Measurements from ENCODE around the gene ZBTB4. TPM values are rescaled to one million over a fixed set of nuclear protein-coding genes. Genes with fewer than 3 reads are reported as not detected.
"Not testable (repeated sequence)": the region's sequence is repeated elsewhere in the genome, so short reads cannot be mapped to it uniquely, and the experiment has no call there.

ZBTB4 gene
- total RNA-seq, 1 experiment from 2014 or later, result 24.8 TPM

- no peak for DNase-seq (ENCODE audit: low spot score)
Measured at GRCh38 chr17:7491583-7491982, 12.2 kb upstream of the ZBTB4 start.

GRCh38 chr17:7490144-7490543 is 10.7 kb upstream of the ZBTB4 start:
- DNase-seq (ENCODE audit: low spot score), result no peak

- DNase-seq (ENCODE audit: low spot score), result no peak
Measured at GRCh38 chr17:7486181-7486580, 6.8 kb upstream of the ZBTB4 start.

GRCh38 chr17:7484919-7485377 is 5.5 kb upstream of the ZBTB4 start:
- no peak for DNase-seq (ENCODE audit: low spot score)

GRCh38 chr17:7484067-7484918 is 4.9 kb upstream of the ZBTB4 start, which contains the start of gene POLR2A:
Gene POLR2A (plus strand): TSS chr17:7484366.
- DNase-seq (ENCODE audit: low spot score), result peak; percentile 98

- peak; percentile 88 for DNase-seq (ENCODE audit: low spot score)
Measured at GRCh38 chr17:7483255-7484066, 4.0 kb upstream of the ZBTB4 start.

GRCh38 chr17:7482742-7483088 is 3.3 kb upstream of the ZBTB4 start:
- DNase-seq (ENCODE audit: low spot score), result not testable (repeated sequence)

- not testable (repeated sequence) for DNase-seq (ENCODE audit: low spot score)
Measured at GRCh38 chr17:7481842-7482741, 2.7 kb upstream of the ZBTB4 start.

GRCh38 chr17:7481275-7481674 is 1.8 kb upstream of the ZBTB4 start, which contains the start of gene SLC35G6:
Gene SLC35G6 (plus strand): TSS chr17:7481446. CDS start chr17:7481517, 71 bp downstream.
- DNase-seq (ENCODE audit: low spot score), result not testable (repeated sequence)

- peak; percentile 29 for DNase-seq (ENCODE audit: low spot score)
Measured at GRCh38 chr17:7480089-7480384, 606 bp upstream of the ZBTB4 start.

- DNase-seq (ENCODE audit: low spot score), result peak; percentile 41
Measured at GRCh38 chr17:7478276-7479212, 887 bp downstream of the ZBTB4 start.

GRCh38 chr17:7477392-7478275 is 1.8 kb downstream of the ZBTB4 start:
- no peak for DNase-seq (ENCODE audit: low spot score)

GRCh38 chr17:7476951-7477350 is 2.5 kb downstream of the ZBTB4 start:
- no peak for DNase-seq (ENCODE audit: low spot score)

GRCh38 chr17:7476494-7476893 is 2.9 kb downstream of the ZBTB4 start:
- peak; percentile 84 for DNase-seq (ENCODE audit: low spot score)

GRCh38 chr17:7475764-7476422 is 3.5 kb downstream of the ZBTB4 start:
- no peak for DNase-seq (ENCODE audit: low spot score)

- DNase-seq (ENCODE audit: low spot score), result not testable (repeated sequence)
Measured at GRCh38 chr17:7474767-7475166, 4.7 kb downstream of the ZBTB4 start.

- no peak for DNase-seq (ENCODE audit: low spot score)
Measured at GRCh38 chr17:7471729-7472128, 7.7 kb downstream of the ZBTB4 start.

- not testable (repeated sequence) for DNase-seq (ENCODE audit: low spot score)
Measured at GRCh38 chr17:7470457-7470973, 8.9 kb downstream of the ZBTB4 start.

- DNase-seq (ENCODE audit: low spot score), result not testable (repeated sequence)
Measured at GRCh38 chr17:7469843-7470242, 9.6 kb downstream of the ZBTB4 start.

Measured in A172 (cell line).